ENCODE results near the gene RNF186.
"Not testable (repeated sequence)": the region's sequence is repeated elsewhere in the genome, so short reads cannot be mapped to it uniquely, and the experiment has no call there.

Gene RNF186

DNA sequence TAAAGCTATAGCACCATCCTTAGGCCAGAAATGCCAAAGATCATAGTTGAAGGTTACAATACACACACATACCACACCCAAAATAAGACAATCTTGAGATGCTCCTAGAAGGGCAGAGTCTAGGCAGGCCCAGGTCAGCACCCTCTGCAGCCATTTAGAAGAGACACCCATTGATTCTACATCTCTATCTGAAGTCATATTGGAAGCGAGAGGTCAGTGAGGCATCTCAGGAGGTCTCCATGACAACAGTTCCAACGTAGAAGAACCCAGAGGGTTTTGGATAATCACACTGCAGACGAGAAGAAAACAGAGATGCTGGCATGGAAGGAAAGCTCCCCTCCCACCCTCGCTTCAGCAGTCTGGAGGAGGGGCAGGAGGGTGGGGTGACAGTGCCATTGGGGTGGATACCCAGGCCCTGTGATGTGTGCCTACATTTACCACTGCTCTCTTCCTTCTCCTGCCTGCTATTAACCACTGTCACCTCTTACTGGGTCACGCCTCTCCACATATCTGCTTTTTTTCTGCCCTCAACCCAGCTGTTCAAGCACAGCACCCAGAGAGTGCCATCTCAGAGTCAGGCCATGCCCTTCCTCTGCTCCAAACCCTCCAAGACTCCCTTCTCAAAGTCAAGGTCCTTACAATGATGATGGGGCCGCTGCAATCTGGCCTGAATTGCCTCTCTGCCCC lies 21.6 kb downstream of the RNF186 start:
- no peak for DNase-seq (ENCODE audit: low spot score)

DNA sequence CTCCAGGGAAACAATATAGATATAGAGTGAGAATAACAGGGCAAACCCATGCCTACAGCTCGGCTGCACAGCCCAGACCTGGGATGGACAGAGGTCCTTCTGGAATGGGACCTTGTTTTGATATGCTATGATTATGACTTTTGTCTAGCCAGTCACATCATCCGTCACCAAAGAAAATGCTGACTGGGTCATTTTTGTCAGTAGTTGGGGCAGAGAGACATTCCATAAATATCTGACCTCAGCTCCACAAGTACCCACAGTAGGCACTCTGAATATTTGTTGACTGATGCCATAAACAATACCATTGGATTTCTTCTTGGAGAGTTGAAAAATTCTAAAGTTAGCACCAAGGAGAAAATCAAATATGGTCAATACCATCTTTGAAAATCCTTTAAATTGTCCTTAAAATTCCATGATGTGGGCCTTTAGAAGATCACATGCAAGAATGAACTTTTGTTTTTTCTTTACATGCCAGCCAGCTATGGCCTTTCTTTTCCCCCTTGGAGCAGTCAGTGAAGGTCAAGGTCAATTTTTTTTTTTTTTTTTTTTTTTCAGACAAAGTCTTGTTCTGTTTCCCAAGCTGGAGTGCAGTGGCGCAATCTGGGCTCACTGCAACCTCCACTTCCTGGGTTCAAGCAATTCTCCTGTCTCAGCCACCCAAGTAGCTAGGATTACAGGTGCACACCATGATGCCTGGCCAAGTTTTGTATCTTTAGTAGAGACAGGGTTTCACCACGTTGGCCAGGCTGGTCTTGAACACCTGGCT lies 22.7 kb downstream of the RNF186 start:
- DNase-seq (ENCODE audit: low spot score) = no peak

DNA sequence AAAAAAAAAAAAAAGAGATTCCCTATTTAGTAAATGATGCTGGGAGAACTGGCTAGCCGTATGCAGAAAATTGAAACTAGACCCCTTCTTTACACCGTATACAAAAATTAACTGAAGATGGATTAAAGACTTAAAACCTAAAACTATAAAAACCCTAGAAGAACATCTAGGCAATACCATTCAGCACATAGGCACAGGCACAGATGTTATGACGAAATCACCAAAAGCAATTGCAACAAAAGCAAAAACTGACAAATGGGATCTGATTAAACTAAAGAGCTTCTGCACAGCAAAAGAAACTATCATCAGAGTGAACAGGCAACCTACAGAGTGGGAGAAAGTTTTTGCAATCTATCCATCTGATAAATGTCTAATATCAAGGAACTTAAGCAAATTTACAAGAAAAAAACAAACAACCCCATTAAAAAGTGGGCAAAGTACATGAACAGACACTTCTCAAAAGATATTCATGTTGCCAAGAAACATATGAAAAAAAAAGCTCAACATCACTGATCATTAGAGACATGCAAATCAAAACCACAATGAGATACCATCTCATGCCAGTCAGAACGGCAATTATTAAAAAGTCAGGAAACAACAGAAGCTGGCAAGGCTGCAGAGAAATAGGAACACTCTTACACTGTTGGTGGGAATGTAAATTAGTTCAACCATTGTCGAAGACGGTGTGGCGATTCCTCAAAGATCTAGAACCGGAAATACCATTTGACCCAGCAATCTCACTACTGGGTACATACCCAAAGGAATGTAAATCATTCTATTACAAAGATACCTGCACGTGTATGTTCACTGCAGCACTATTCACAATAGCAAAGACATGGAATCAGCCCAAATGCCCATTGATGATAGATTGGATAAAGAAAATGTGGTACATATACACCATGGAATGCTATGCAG lies 24.8 kb downstream of the RNF186 start:
- DNase-seq (ENCODE audit: low spot score) = not testable (repeated sequence)

DNA sequence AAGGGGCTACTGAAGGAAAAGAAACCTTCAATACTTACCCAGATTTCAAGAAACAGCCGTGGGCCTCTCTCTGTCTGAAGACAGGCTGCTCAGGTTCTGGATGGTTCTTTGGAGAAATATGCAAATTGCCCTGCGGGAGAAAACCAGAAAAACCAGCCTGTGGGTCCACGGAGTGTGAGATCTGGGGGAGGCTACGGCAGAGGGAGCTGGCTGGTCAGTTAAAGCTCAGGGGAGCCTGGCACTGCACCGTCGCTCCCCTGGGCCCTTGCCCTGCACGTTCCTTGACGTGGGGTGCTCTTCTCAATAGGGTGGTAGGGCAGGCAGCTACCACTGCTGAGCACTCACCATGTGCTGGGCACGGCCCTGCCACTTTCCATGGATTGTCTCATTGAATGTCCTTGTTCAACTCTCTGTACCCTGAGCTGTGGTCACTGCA lies 28.1 kb downstream of the RNF186 start:
- DNase-seq (ENCODE audit: low spot score) = no peak

DNA sequence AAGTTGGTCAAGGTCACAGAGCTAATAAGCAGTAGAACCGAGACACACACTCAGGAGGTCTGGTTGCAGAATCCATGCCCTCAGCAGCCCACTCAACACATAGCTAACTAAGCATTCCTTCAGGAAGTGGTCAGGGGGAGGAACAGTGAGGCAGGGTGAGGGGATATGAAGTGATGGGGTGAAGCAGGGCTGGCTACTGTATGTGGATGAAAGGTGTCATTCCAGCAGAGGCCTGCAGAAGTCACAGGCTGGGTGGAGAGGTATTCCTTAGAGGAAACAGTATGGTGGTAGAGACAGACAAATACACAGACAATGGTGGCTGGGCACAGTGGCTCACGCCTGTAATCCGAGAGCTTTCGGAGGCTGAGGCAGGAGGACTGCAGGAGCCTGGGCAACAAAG lies 29.4 kb downstream of the RNF186 start:
- DNase-seq (ENCODE audit: low spot score) = no peak

DNA sequence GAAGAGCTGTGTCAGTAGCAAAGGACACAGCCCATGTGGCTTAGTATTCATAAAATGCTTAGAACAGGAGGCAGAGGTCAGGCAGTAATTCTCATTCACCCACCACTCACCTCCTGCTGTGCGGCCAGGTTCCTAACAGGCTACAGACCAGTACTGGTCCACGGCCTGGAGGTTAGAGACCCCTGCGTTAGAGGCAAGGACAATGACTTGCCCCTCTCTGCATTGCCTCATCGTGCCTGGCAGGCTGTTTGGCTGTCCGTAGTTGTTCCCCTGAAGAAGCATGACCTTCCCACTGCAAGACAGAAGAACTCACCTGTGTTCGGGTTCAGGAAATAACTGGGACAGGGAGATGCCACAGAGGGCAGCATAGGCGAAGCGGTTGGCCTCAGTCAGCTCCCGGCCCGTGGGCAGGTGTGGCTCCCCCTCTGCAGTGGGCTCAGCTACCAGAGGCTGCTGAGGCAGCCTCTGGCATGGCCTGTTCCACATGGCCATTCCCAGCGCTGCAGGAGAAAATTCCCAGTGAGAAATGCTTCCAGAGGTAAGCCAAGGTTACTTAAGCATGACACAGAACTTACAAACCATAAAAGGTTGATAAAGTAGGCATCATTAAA lies 34.7 kb downstream of the RNF186 start:
- DNase-seq (ENCODE audit: low spot score) = no peak

DNA sequence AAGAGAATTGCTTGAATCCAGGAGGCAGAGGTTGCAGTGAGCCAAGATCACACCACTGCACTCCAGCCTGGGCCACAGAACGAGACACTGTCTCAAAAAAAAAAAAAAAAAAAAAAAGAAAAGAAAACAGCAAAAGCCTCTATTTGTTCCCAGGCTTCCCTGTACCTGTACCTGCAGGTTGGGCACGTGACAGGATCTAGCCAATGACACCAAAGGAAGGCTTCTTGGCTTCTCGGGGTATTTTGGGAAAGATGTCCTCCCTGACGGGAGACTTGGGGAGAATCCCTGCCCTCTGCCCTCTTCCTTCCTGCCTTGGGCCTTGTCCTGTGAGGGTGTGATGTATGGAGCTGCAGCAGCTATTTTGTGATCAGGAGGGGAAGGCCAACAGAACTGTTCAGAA lies 38.1 kb downstream of the RNF186 start:
- no peak for DNase-seq (ENCODE audit: low spot score)

DNA sequence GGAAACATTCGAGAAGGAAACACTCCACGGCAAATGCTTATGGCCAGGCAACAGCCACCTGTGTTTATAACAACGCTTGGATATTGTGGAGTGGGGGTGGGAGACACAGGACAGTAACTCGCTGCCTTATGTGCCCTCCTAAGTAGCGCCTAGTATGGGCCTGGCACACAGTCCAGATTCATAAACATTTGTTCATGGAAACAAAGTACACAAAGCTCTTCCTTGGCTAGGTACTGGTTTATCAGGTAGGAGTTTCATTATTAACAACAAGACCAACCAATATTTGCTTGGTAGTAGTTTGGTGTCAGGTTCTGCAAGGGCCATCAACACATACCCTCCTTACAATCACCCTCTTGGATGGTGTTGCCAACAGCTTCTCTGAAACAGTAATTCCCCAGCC lies 38.8 kb downstream of the RNF186 start:
- no peak for DNase-seq (ENCODE audit: low spot score)

DNA sequence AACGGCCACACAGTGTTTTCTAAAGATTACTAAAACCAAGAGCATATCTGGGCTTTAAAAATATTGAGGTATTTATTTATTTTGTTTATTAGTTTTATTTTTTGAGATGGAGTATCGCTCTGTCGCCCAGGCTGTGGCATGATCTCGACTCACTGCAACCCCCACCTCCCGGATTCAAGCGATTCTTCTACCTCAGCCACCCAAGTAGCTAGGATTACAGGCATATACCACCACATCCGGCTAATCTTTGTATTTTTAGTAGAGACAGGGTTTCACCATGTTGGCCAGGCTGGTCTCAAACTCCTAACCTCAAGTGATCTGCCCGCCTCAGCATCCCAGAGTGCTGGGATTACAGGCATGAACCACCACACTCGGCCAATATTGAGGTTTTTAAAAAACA lies 39.3 kb downstream of the RNF186 start:
- DNase-seq (ENCODE audit: low spot score) = no peak

DNA sequence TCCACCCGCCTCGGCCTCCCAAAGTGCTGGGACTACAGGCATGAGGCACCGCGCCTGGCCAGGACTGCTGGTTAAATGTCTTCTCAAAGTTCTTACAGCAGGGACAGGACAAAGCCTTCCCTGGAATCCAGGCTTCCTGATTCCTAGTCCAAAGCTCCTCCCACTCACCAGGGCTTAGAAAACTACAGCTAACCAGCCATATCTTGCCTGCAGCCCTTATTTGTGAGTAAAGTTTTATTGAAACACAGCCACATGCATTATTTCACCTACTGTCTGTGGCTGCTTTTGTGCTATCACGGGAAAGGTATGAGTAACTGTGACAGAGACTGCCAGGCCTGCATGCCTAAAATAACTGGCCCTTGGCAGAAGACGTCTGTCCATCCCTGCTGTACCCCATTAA lies 39.8 kb downstream of the RNF186 start:
- no peak for DNase-seq (ENCODE audit: low spot score)

DNA sequence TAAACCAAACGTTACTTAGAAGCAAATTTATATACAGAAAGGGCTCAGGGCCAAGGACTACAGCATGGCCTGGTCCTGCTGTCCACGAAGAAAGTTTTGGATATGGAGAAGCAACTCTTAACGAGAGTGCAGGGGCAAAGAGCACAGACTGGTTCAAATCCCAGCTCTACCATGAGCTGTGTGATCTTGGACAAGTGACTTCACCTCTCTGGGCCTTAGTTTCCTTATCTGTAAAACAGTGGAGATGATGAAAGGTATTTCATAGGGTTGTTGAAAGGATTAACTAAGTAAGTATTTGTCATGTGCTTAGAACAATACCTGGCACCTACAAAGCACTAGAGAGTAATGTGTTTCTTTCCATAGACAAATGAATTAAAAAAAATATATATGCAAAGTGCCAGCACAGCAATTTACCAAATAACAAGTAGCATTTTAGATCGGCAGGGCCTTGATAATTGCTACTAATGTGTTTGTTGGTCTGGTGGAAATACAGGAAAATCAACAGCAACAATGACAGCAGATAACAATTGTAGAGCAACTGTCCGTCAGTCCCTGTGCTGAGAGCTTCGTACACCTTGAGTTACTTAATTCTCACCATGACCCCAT lies 40.8 kb downstream of the RNF186 start:
- DNase-seq (ENCODE audit: low spot score) = no peak

DNA sequence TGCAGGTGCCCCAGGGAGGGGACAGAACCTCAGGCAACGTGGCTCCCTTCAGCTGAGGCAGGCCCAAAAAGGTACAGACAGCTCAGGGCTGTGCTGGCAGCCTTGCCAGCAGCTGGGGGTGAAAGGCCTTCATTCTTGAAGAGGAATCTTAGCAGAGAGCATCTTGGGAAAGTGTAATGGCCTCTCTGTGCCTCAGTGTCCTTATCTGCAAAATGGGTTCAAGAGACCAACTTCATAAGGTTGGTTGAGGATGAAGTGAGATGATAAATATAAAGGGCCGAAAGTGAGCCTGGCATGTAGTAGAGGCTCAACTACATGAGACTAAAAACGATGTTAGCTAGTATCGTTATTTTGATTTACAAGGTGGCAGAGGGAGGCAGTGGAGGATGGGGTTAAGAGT lies 41.6 kb downstream of the RNF186 start:
- no peak for DNase-seq (ENCODE audit: low spot score)

DNA sequence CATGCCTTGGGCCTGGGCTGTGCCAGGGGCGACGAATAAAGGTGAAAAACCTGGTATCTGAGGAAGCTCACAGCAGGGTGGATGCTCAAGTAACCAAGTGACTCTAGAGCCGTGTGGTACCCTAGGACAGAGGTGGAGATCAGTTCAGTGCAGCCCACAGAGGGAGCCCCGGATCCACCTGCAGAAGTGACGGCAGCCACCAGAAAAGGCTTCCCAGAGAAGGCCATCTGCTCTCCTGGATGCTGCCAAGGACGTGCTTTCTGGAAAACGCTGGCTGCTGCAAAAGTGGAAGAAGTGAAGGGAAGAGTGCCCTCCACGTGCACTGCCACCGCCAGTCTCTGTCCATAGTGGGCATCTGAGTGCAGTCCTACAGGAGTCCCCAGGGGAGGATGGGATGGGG lies 43.0 kb downstream of the RNF186 start:
- DNase-seq (ENCODE audit: low spot score) = no peak

DNA sequence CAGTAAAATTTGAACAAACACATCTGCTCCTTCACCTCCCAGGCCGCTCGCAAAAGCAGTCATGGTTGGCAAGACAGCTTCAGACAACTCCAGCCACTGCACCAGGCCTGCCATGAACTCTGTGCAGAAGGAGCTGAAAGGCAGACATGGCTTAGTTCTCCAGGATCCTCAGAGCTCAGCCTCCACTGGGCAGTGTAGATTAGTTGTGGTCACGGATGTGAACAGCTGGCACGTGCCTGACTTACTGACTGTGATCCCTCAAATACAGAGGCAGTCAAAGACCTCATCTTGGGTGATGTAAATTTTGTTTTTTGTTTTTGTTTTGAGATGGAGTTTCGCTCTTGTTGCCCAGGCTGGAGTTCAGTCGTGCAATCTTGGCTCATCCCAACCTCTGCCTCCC lies 43.7 kb downstream of the RNF186 start:
- DNase-seq (ENCODE audit: low spot score) = no peak

DNA sequence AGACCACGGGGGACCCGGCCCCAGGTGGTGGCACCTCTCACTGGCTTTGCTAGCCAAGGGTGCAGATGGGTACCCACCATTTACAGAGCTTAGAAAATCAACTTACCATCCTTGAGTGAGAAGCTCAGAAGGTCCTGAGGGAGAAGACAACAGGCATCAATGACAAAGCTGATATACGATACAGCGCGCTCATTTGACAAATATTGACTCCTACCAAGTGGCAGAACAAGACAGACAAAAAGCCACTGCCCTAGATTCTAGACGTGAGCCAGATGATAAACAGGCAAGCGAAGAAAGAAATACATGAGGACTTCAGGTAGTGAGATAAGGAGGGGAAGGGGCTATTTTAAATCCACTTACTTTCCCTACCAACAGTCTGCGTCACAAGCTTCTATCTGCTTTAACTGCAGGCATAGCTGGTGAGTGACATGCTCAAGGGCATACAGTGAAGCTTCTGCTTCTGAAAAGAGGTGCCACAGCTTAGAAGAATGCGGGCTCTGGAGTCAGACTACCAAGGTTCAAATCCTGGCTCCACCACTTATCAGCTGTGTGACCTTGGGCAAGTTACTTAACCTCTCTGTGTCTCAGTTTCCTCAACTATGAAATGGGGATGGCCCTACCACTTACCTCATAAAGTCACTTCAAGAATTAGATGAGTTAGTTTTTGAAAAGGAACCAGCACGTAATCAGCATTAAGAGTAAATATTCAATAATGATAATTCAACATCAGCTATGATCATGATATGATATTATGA lies 44.5 kb downstream of the RNF186 start:
- no peak for DNase-seq (ENCODE audit: low spot score)

DNA sequence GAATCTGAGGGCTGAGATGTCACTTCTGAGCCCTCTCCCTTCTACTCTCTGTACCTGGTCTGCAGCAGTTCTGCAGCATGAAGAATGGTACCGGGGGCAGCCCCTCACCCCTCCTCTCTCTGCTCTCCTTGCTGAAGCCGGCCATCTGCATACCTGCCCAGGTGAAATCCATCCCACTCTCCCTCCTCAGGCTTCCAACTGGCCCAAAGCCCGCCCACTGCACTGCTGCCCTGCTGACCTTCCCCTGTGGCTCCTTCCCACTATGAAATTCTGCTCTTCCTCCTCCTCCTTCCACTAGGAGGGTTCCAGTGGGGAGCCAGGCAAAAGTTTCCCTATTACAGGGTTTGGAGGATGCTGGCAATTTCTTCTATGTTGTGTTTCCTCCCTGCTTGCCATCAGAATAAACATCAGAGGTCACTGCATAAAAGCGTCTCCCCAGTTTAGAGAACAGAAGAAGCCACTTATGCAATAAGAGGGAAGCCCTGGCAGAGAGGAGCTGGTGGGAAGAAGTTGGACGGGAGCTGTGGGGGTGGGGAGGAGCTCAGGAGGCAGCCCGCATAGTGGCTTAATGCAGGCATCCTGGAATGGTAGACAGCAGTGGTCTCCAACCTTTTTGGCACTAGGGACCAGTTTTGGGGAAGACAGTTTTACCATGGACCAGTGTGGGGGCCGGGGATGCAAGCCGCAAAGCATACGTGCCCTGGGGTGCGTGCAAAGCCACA lies 45.7 kb downstream of the RNF186 start:
- DNase-seq (ENCODE audit: low spot score) = no peak

DNA sequence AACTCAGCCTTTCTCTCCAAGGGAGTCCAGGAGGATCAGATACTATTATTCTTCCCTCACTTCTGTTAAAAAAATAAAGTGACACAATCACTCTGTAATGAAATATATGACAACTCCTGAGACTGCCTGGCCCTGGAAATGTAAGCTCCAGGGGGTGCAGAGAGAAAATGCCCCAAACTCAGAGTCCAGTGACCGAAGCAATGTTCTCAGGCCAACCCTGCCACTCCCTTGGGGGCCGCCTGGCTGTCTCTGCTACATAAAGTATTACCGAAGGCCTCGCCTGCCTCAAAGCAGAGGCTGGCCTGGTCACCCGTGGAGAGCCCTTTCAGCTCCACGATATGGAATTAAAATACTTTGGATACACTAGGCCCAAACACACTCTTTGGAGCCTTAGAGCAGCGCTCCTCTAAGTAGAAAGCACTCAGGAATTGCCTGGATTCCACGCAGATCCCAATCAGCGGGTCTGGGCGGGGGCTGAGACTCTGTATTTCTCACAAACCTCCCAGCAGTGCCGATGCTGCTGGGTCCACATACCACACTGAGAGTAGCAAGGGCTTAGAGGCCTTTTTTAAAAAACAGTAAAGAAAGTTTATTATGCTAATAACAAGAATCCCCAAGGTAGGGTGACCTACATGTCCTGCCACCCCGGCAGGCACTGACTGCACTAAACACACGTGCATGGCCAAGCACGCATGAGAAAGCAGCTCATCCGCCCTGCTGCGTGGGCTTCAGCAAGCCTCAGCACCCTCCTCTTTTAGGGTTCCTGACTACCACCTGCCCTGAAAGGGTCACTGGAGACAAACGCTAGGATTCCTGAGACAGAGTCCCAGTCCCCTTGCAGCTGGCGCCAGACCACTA lies 46.5 kb downstream of the RNF186 start:
- DNase-seq (ENCODE audit: low spot score) = no peak

DNA sequence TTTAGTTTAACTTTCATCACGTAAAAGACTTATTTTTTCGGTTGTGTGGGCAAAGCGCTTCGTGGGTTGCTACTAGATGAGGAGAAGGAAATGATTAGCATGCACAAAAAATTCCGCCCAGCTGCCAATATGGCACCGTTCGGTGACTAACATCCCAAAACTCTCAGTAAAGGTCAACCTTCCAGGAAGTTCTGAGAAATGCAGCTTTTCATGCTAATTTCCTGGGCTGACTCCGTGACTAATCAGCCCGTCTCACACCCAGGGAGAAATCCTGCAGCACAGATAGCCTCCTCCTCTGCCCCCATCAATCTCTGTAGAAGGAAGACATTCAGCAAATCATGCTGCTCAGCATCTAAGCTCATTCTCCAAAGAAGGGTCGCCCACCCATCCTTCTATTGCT lies 49.5 kb downstream of the RNF186 start:
- no peak for DNase-seq (ENCODE audit: low spot score)

DNA sequence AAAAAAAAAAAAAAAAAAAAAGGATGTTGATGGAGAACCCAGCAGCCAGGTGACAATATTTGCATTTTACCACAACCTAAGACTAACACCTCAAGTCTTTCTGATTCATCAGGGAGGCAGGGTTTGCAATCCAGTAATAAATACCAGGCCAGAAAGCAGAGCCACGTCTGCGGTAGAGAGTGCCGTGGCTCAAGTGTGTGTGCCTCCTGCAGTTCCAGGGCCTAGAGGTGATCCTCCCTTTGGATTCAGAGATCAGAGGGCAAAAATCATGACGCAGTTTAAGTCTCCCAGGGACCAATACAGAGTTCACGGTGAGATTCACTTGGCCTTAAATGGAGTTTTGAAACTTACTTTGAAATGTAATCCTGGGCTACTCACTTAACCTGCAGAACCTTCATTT lies 50.2 kb downstream of the RNF186 start:
- DNase-seq (ENCODE audit: low spot score) = no peak
